HG03135 (cell line): ENCODE data around the gene CEP112.

Experiments used
- ATAC-seq: cut with Tn5 transposase; IDR thresholded peaks from one replicate; pipeline ENCODE4 v1.9.1; 2021; ENCODE audit warnings: mild to moderate bottlenecking, moderate library complexity; ENCODE audit not compliant: unreplicated experiment

Gene CEP112

GRCh38 chr17:65893692-65894279, 298.1 kb downstream of the CEP112 start:
- ATAC-seq, result no peak

GRCh38 chr17:65892912-65893377, 299.0 kb downstream of the CEP112 start:
- no peak for ATAC-seq

GRCh38 chr17:65891231-65891735, 300.6 kb downstream of the CEP112 start:
- no peak for ATAC-seq

GRCh38 chr17:65888649-65889048, 303.3 kb downstream of the CEP112 start:
- ATAC-seq, result no peak

GRCh38 chr17:65886315-65887245, 305.4 kb downstream of the CEP112 start:
- ATAC-seq, result no peak

- ATAC-seq, result no peak
Observed at GRCh38 chr17:65885541-65886312, 306.2 kb downstream of the CEP112 start.

- no peak for ATAC-seq
Observed at GRCh38 chr17:65876985-65877384, 314.9 kb downstream of the CEP112 start.

GRCh38 chr17:65868881-65869280, 323.1 kb downstream of the CEP112 start:
- no peak for ATAC-seq

- ATAC-seq, result no peak
Observed at GRCh38 chr17:65867014-65867413, 324.9 kb downstream of the CEP112 start.

- ATAC-seq, result no peak
Observed at GRCh38 chr17:65865715-65866425, 326.1 kb downstream of the CEP112 start.

- no peak for ATAC-seq
Observed at GRCh38 chr17:65864394-65864793, 327.5 kb downstream of the CEP112 start.

GRCh38 chr17:65857718-65858117, 334.2 kb downstream of the CEP112 start:
- ATAC-seq, result no peak

- no peak for ATAC-seq
Observed at GRCh38 chr17:65856865-65857264, 335.1 kb downstream of the CEP112 start.

GRCh38 chr17:65855675-65856074, 336.3 kb downstream of the CEP112 start:
- ATAC-seq, result no peak

- no peak for ATAC-seq
Observed at GRCh38 chr17:65855245-65855644, 336.7 kb downstream of the CEP112 start.

GRCh38 chr17:65853816-65854215, 338.1 kb downstream of the CEP112 start:
- ATAC-seq, result no peak

GRCh38 chr17:65852911-65853310, 339.0 kb downstream of the CEP112 start:
- ATAC-seq, result no peak

GRCh38 chr17:65851965-65852736, 339.8 kb downstream of the CEP112 start:
- ATAC-seq, result no peak

GRCh38 chr17:65850486-65850885, 341.4 kb downstream of the CEP112 start:
- ATAC-seq, result no peak

GRCh38 chr17:65848751-65849150, 343.2 kb downstream of the CEP112 start:
- ATAC-seq, result no peak
